ENCODE data around the gene C12orf43.

The C12orf43 gene

DNA sequence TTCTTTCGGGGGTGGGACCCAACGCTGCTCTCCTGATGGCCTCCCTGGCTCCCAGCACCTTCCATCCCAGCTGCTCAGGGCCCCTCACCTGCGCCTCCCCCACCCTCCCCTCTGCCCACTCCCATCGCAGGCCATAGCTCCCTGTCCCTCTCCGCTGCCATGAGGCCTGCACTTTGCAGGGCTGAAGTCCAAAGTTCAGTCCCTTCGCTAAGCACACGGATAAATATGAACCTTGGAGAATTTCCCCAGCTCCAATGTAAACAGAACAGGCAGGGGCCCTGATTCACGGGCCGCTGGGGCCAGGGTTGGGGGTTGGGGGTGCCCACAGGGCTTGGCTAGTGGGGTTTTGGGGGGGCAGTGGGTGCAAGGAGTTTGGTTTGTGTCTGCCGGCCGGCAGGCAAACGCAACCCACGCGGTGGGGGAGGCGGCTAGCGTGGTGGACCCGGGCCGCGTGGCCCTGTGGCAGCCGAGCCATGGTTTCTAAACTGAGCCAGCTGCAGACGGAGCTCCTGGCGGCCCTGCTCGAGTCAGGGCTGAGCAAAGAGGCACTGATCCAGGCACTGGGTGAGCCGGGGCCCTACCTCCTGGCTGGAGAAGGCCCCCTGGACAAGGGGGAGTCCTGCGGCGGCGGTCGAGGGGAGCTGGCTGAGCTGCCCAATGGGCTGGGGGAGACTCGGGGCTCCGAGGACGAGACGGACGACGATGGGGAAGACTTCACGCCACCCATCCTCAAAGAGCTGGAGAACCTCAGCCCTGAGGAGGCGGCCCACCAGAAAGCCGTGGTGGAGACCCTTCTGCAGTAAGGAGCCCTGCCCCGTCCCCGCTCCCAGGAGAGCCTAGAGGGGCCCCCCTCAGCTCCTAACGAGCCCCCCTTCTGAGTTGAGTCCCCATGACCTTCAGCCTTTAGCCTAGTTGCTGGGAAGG is 37.7 kb downstream of the C12orf43 start, which contains the start of gene HNF1A:
HNF1A (plus strand) TSS at position 248 of the 924 bp plus-strand sequence; CDS start at position 474, 226 bp downstream.
- no peak for DNase-seq (ENCODE audit: low spot score)

DNA sequence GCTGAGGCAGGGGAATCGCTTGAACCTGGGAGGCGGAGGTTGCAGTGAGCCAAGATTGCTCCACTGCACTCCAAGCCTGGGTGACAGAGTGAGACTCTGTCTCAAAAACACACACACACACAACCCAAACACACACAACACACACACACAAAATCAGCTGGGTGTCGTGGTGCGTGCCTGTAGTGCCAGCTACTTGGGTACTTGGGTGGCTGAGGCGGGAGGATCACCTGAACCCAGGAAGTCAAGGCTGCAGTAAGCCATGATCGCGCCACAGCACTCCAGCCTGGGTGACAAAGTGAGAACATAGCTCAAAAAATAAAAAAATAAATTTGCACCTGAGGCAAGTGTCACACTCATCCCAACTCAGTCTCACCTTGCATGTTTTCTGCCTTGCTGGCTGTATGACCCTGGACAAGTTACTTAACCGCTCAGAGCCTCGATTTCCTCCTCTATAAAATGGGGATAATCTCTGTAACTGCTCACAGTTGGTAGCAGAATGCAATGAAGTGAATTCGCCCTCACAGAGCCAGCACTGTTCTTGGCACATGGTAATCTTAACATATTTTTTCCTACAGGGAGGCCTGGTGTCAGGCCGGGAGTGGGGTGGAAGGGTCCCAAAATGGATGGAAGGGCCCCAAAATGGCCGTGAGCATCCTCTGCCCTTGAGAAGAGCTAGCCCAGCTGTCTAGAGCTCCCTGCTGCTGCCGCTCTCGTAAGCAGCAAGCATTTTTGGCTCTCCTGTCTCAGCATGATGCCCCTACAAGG is 38.6 kb downstream of the C12orf43 start:
- DNase-seq (ENCODE audit: low spot score), result no peak

DNA sequence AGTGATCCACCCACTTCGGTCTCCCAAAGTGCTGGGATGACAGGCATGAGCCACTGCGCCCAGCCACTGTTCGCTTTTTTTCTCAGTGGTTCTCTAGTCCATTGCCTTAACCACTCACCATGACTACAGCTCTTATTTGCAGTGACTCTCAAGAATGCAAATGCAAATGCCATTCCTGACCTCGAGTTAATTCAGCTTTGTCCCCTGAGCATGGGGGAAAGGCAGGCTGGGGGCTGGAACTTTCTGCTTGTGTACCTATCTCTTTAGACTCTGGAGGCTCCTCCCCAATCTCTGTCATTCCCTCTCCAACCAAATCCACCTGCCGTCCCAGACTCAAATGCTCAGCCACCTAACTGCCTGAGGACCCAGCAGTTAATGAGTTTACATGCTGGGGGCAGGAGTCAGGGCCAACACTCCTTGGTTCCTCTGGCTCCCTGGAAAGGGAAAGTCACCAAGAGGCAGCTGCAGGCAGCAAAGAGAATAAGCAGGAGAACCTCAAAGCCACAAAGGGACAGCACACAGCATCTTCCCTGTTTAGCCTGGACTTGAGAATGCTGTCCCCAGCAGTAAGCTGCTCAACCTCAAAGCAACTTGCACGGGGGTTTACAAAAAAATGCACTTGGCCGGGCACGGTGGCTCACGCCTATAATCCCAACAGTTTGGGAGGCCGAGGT is 43.3 kb downstream of the C12orf43 start:
- no peak for DNase-seq (ENCODE audit: low spot score)

DNA sequence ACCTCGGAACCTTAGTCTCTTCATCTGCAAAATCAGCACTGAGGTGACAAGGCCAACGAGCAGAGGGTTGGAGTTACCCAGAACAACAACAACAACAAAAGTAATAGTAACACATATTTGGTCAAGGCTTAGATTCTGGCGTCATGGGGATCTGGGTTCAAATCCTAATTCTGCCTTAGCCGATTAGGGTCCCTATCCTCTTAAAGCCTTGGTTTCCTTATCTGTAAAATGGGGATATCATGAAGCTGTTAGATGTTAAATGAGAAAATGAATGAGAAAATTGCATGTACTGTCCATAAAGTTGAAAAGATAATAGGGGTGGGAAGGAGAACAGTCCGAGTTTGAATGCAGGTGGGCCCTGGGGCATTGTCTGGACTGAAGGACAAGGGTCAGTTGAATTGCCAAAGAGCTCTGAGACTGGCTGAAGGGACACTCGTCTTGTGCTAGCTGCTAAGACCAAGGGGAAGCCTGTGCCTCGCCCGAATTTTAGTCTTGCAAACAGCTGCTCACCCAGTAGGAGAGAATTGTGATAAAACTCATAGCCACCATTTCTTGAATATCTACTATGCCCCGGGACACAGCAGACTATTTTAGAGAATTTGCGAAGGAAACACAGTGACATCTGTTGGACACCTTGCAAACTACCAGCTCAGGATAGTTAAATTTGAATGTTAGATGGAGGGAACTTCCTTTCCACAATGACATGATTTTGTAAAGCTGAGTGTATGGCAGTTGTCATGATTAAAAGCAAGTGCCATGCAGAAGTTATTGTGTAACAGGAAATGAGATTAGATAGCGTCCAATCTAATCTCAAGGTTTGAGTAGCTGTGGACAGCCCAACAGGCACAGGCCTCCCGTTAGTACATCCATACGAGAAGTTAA is 44.7 kb downstream of the C12orf43 start:
- DNase-seq (ENCODE audit: low spot score), result peak; percentile 66

DNA sequence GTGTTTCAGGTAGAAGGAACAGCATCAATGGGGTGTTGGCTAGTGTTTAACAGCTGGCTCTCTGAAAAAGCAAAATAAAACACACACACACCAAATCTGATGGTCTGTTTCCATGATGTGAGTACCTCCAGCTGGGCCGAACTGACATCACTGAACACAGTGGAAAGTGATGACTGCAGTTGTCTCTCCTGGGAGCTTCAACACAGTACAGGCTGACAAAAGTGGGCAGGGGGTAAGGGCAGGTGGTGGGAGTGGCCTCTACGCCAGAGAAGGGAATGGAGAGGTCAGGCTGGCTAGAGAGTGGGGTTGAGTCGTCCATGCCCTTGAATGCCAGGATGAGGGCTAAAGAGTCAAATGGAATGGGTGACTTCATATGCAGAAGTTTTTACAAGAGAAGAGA is 46.0 kb downstream of the C12orf43 start:
- no peak for DNase-seq (ENCODE audit: low spot score)

DNA sequence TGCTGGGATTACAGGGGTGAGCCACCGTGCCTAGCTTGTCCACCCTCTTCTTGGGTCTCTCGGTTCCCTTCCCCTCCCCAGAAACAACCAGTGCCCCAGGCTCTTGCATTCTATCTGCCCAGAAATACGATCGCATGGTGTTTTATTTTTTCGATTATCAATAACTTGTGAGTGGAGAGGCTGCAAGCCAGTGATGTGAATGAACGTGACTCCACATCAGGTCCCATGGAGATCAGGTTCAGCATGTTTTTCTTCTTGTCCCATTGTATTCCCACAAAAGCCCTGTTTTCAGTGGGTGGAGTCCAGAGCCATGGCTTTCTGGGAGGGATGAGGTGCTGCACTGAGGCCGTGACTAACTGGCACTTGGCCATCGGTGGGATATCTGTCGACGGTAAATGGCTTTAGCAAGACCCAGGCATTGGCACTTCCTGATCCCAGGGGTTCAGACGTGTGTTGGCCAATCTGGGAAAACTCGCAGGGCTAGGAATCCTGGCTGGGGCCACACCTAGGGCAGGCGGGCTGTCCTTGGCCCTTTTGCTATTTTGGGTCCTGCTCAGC is 50.7 kb downstream of the C12orf43 start:
- DNase-seq (ENCODE audit: low spot score), result no peak

DNA sequence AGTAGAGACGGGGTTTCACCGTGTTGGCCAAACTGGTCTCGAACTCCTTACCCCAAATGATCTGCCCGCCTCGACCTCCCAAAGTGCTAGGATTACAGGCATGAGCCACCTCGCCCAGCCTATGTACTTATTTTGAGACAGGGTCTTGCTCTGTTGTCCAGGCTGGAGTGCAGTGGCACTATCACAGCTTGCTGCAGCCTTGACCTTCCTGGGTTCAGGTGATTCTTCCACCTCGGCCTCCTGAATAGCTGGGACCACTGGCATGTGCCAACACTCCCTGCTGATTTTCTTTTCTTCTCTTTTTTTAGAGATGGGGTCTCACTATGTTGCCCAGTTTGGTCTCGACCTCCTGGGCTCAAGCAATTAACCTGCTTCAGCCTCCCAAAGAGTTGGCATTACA is 52.0 kb downstream of the C12orf43 start:
- DNase-seq (ENCODE audit: low spot score), result no peak

DNA sequence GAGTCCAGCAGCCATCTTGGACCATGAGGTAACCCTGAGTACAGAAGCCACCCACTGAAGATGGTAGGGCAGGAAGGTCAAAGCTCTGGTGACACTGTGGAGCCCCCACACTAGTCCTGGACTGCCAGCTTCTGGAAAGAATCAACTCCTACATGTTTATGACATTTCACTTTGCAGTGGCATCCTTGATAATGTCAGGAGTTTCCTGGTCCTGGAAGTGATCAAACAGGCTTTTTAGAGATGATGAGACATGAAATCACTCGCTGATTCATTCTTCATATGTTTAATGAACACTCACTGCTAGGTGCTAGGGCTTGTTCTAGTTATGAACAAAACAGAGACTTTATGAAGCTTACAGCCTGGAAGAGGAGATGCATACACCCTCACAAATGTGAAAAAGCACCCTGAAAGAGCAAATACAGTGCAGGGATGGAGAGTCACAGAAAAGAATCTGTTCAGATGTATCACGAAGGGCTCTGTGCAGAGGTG is 53.7 kb downstream of the C12orf43 start:
- DNase-seq (ENCODE audit: low spot score), result no peak

DNA sequence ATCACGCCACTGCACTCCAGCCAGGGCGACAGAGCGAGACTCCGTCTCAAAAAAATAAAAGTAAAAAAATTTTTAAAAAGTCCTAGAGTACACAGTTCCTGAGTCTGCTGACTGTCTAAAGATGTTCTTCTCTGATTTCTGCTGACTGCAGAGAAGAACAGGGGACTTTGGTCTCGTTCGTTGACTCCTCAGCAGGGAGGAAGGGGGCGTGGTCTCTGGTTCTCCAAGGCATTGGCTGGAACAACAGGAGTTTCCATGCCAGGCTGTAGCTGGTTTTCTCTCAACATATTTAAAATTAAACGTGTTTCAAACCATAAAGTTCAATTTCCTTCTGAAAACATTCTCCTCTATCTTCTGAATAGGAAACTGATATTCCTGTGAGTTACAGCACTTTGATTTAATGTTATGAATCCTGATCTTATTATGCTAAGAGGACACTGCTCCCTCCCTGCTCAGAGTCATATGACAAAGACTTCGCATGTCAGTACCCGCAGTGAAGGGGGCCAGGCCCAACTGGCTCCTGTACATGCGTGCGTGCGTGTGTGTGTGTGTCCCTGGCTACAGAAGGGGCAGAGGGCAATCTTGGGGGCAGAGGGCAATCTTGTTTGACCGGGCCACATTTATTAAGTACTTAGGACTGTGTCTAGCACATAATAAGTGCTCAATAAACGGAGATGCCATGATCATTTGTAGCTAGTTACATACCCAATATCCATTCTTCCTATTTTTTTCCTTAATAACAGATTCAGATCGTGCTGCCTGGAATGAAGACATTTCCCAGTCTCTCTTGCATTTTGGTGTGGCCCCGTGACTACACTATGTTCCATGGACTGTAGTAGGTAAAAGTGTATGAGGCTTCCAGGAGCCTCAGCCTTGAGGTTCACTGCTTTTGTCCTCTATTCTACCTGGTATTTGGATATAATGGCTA is 54.4 kb downstream of the C12orf43 start:
- no peak for DNase-seq (ENCODE audit: low spot score)

DNA sequence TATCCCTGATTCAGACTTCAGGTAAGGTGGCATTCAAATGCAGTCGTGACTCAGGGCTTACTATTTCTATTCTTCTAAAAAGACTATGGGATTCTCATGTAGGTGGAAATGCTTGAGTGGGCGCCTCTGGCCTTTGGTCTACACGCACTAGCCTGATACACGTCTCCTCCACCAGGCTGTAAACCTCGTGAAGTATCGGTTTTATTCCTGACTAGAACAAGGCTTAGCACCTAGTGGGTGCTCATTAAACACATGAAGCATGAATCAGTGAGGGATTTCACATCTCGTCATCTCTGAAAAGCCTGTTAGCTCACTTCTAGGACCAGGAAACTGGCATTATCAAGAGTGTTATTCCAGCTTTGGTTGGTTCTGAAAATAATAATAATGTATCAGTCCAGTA is 55.6 kb downstream of the C12orf43 start:
- no peak for DNase-seq (ENCODE audit: low spot score)

DNA sequence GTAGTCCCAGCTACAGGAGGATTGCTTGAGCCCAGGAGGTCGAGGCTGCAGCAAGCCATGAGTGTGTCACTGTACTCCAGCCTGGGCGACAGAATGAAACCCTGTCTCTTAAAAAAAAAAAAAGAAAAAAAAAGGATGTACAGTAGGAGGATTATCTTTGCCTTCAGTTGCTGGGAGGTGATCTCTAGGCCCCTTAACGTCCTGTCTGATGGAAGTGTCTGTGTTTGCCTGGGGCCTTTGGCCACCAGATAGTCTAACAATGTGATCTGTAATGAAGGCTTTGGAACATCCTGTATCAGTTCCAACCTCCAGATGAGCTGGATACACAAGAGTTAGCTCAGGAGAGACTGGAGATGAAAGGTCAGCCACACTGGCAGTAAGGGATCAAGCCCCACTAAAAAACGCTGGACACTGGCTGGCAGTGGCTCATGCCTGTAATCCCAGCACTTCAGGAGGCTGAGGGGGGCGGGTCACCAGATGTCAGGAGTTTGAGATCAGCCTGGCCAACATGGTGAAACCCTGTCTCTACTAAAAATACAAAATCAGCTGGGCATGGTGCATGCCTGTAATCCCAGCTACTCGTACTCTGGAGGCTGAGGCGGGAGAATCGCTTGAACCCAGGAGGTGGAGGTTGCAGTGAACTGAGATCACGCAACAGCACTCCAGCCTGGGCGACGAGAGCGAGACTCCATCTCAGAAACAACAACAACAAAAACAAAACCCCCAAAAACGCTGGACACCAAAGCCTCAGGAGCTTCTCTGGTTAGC is 57.0 kb downstream of the C12orf43 start:
- DNase-seq (ENCODE audit: low spot score), result no peak

DNA sequence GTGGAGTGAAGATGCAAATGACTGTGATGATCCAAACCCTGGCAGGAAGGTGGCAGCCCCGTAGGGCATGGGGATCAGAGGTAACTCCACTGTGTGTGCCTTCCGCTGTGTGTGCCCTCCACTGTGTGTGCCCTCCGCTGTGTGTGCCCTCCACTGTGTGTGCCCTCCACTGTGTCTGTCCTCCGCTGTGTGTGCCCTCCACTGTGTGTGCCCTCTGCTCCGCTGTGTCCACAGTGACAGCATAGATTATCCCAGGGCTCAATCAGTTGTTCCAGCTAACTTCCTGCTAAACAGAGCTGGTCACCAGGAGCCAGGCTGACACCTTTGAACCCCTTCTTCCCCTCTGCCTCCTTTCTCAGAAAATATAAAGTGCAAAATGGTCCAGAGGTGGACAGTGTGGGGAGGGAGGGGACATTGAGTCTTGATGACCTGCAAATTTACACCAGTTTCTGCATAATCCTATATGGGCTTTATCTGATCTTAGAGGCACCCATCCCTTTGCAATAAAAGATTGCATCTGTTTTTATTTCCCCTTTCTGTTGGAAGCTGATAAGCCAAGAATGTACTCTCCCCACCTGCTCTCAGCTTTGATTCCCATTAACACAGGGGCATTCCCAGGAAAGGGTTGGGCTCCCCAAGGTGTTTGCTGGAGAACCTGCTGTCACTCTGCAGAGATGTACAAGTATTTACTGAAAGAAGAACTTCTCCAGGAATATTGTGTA is 59.5 kb downstream of the C12orf43 start:
- no peak for DNase-seq (ENCODE audit: low spot score)

DNA sequence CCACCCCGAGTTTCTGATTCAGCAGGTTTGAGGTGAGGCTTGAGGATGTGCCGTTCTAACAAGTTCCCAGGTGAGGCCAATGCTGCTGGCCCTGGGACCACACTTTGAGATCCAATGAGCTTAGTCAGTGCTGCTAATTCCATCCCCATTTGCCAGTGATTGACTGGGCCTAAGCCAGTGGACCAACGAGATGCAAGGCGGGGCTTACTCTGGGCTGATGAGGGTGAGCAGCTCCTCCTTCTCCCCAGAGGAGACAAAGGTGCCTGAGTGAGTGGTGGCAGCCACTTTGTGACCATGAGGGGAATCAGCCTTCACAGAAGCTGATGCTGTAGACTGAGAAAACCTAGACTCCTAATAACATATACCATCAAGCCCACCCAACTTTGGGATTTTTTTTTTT is 61.1 kb downstream of the C12orf43 start:
- no peak for DNase-seq (ENCODE audit: low spot score)

DNA sequence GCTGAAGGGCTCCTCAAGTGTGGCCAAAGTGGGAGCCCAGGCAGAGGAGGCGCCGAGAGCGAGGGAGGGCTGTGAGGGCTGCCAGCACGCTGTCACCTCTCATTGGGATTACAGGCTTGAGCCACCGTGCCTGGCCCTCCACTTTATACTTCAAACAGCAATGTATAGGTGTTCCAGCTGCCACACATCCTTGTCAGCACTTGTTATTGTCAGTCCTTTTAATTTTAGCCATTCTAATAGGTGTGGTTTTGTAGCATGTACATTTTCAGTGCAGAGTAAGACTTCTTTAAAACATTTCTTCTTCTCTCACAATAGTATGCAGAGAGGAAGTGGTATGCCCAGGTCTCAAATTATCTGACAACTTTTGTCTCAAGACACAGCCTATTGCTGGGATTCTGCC is 65.5 kb downstream of the C12orf43 start:
- no peak for DNase-seq (ENCODE audit: low spot score)

Measured in CD4-positive, alpha-beta T cell treated with Interleukin-15 for 4 hours (primary cell).